ENCODE results near the gene LCN15.
"Not testable (repeated sequence)": the region's sequence is repeated elsewhere in the genome, so short reads cannot be mapped to it uniquely, and the experiment has no call there.

The LCN15 gene

DNA sequence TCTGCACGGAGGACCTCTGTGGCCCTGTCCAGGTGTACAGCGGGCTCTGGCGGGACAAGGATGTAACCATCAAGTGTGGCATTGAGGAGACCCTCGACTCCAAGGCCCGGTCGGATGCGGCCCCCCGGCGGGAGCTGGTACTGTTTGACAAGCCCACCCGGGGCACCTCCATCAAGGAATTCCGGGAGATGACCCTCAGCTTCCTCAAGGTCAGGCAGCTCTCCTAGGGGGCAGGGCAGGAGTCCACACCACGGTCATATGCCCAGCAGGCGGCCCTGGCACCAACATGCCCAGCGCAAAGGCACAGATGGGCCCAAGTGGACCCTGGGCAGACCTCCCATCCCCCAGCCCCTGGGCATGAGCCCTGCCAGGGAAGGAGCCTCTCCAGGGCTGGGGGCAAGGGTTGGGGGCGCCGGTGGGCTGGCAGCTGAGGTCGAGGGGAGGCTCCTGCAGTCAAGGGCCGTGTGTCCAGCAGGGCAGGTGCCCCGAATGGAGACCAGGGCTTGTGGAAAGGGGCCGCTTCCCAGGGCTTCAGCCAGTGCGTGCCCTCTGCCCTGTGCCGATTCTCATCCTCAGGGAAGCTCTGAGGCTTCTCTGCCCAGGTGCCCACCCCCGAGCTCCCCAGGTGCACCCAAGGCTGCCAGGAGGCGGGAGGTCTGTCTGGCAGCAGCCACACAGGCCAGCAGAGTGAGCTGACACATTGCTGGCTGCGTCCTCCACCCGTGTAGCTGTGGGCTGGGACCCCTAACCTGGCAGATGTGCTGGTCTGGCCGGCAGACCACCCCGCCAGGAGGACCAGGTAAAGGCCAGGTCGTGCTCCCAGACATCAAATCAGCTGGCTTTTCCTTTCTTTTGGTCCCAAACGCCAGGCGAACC is 42.0 kb downstream of the LCN15 start:
- DNase-seq (ENCODE audit: low read depth in 2 of 2): no peak

DNA sequence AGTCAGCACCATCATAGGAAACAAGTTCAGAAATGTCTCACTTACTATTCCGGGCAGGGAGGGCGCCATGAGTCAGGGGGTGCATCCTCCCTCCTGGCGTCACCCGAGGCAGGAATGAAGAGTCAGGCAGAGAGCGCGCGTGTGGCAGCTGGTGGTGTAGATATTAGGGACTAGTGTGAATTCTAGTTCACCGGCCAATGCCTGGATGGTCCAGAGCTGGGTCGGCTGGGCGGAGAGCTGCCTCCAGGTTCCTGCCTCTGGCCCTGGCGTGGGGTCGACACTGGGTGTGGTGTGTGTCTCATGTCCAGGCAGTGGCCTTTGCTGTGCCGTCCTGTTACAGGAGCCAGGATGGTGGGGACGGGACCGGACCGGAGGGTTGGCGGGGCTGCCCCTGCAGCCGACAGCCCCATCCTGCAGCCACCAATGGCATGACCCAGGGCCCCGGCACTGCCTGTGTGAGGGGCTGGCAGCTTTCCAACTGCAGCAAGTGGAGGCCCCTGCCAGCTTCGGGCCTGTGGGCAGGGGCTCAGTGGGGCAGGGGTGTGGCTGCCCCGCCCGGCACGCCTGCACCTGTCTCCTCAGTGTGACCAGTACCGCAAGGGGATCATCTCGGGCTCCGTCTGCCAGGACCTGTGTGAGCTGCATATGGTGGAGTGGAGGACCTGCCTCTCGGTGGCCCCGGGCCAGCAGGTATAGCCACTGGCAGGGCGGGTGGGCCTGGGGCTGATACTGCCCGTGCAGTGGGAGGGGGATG is 42.8 kb downstream of the LCN15 start:
- DNase-seq (ENCODE audit: low read depth in 2 of 2): no peak

DNA sequence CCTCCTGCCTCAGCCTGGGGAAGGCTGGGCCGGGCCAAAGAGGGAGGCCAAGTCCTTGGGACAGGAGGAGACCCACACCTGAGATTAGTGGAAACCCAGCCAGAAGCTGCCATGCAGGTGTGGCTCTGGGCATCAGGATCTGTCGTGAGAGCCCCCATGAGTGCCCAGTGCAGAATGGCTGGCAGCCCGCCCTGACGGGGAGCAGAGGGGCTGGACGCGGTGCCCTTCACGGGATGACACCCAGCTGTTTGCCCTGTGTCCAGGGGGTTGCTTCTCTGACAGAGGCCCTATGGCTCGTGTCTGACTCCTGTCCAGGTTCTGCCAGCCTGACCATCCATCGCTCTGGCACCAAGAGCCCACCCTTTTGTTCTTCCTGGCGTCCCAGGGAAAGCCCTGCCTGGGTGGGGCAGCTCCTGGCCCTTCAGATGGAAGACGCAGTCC is 43.4 kb downstream of the LCN15 start:
- no peak for DNase-seq (ENCODE audit: low read depth in 2 of 2)

DNA sequence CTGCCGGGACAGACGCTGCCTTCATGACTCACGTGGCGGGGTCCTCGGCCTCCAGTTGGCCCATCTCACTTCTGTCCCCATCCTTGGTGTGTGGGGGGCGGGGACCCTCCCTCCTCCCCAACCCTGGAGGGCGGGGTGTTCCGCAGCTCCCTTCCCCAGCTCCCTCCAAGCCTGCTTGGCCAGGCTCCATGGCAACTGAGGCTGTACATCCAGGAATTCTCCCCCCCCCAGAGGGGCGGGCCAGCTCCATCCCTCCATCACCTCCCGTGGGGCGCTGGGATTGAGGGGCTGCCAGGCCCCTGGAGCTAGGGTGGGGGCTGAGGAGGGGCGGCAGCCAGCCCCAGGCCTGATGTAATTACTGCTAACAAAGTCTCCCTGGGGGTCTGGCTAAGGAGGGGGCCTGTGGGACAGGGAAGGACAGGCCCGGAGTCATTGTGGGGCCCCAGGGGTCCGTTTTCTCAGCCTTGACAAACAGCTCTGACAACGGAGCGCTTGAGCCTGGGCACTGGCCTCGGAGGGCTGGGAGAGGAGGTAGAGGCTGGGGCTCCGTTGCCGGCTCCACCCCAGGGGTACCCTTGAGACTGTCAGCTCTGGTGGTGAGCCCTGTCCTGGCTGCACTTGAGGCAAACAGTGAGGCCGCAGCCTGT is 43.9 kb downstream of the LCN15 start:
- no peak for DNase-seq (ENCODE audit: low read depth in 2 of 2)

DNA sequence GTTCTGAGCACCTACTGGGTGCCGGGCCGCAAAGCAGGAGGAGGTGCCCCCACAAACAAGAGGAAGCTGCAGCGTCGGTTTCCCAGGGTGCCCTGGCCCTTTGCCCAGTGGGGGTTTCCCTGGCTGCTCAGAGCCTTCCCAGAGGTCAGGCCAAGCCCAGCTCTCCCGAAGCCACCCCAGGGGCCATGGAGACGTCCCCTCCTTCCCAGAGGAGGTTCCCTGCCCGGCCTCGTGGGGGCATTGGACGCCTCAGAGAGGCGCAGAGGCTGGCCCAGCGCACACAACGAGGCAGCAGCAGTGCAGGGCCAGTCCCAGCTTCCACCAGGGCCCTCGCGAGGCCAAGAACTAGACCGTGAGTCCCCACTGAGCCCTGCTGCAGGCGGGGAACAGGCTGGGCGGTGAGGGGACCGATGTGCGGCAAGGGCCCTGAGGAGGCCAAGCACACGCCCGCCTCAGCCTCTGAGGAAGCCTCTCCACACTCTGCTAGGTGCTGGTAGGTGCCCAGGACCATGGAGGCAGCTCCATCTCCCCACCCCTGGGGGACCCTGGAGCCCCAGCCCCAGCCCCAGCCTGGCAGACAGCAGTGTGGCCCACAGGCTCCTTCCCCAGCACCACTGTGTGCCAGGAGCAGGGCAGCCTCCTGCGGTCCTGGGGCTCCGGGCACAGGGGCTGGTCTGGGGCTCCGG is 45.0 kb downstream of the LCN15 start:
- DNase-seq (ENCODE audit: low read depth in 2 of 2): no peak

DNA sequence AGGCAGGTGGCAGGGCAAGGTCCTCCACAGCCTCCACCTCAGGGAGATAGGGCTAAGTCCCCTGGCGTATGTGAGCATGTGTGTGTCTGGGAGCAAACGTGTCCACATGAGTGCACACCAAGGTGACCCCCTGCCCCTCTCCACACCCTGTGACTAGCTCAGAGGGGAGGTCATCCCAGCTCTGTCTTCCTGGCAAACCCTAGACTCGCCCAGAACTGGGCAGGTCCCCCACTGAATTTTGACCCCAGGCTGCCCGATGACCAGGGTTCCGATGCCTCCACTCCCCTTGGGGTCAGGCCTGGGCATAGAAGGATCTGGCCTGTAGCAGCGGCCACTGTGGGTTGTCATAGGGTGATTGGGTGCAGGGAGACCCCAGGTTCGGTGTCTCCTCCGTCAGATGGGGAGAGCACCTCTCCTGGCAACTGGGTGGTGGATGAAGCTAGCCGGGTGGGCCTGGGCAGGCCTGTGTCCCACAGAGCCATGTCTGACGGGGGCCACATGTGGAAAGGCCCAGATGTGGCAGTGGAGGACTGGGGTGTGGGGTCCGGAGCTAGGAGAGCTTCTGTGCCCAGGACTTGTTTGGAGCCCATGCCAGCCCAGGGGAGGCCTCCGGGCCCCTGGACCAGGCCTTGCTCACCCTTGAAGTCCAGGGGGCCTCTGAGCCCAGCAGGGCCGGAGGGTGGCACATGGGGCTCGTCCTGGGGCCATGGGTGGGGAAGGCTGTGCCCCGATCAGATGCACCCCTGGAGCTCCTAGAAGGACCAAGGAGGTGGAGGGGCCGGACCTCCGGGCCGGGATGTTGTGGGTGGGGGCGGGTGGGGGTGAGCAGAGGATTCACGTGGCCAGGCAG is 45.7 kb downstream of the LCN15 start:
- DNase-seq (ENCODE audit: low read depth in 2 of 2): no peak

DNA sequence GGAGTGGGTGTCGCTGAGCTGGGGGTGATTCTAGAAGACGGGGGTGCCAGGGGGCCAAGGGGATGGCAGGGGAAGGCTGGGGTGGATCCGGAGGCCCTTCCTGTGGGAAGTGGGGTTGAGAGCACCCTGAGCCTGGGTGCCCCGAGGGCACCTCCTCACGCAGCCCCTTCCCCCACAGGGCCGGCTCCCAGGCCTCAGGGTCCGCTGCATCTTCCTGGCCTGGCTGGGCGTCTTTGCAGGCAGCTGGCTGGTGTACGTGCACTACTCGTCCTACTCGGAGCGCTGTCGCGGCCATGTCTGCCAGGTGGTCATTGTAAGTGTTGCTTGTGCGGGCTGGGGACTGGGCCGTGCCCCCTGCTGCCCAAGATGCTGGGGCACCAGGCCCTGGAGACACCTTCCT is 46.9 kb downstream of the LCN15 start:
- no peak for DNase-seq (ENCODE audit: low read depth in 2 of 2)

DNA sequence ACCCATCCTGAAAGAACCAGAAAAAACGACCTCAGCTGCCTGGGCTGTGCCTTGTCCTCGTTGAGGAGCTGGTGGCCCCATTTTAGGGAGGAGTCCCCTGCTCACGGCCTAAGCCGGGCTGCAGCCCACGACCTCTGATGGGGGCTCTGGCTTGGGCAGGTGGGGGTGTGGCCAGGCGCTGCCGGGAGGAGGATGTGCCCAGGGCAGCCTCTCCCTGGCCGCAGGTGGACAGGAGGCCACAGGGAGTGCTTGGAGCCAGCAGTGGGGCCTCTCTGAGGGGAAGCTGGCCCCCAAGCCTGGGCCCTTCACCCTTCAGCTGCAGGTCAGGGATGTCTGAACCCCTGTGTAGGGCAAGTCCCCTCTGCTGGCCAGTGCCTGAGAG is 49.4 kb downstream of the LCN15 start:
- DNase-seq (ENCODE audit: low read depth in 2 of 2): no peak

DNA sequence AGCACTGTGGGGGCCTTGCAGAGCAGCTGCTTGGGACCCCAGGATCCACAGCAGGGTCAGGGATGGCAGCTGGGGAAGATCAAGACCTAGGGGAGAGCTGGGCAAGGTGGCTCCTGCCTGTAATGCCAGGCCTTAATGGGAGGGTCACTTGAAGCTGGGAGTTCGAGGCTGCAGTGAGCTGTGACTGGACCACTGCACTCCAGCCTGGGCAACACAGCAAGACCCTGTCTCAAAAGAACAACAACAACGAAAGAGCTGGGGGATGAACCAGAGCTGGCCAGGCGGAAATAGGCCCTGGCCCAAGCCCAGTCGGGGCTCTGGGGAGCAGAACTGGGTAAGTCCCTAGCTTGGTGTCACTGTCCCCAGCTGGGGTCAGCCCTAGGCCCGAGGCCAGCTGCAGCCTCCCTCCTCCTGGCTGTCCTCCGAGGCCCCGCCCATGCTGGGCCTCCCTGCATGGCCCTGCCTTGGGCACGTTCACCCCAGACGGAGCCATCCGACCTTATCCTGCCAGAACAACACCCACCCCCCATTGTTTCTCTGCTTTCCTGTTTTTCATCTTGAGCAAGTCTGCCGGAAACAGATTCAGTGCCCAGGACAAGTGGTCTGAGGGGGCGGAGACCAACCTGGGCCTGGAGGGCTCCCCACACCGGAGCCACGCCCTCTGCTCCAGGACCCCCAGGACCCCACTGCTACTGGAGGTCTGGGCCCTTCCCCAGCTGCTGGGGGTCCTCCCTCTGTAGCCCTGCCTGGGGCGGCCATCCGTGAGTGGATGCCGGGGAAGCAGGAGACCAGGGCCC is 50.0 kb downstream of the LCN15 start:
- no peak for DNase-seq (ENCODE audit: low read depth in 2 of 2)

DNA sequence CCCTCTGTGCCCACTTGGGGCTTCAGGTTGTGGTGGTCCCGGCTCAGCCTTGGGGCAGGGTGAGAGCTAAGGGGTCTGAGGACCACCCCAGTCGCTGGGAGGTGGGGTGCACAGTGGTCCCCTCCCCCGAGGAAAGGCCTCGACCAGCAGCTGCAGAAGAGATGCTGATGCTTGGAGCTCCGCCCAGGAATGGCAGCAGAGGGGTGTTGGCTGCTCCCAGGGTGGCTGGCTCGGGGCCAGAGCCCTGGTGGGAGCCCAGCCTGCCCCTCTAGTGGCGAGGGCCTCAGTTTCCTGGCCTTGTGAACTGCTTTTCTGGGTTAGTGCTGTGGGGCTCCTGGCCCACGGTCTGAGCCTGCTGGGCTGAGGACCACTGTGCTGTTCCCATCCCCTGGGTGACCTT is 50.8 kb downstream of the LCN15 start:
- no peak for DNase-seq (ENCODE audit: low read depth in 2 of 2)

DNA sequence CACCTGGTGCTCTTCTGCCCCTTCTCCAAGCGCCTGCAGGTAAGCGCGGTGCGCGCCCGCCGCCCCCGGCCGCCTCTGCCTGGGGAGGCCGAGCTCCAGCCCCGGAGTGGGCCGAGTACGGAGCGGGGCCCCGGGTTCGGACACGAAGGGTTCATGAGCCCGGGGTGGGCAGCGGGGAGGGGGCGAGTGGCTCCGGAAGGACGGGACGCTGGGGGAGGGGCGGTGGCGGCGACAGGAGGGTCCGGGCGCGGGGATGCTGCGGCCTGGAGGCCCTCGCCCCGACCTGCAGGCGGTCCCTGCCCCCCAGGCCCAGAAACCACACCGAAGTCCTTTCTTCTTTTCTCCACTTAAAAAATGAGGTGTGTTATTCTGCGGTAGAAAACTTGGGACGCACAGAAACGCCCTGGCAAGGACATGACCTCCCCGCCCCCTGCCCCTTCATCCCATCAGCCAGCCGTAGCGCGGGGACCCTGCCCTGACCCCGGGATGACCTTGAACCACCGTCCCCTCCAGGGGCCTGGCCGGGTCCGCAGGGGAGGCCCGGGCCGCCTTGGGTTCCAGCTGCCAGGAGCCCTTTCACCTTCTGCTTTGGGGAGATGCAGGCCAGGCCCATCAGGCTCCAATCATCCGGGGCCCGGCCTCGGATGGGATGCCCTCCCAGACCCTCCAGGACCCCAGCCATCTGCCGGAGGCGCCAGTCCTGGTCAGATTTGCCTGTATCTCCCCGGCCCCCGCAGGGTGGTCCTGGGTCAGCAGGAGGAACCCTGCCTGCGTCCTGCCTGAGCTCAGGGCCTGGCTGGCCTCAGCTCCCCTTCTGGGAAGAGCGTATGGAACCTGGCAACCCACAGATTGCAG is 51.4 kb downstream of the LCN15 start:
- DNase-seq (ENCODE audit: low read depth in 2 of 2): no peak

DNA sequence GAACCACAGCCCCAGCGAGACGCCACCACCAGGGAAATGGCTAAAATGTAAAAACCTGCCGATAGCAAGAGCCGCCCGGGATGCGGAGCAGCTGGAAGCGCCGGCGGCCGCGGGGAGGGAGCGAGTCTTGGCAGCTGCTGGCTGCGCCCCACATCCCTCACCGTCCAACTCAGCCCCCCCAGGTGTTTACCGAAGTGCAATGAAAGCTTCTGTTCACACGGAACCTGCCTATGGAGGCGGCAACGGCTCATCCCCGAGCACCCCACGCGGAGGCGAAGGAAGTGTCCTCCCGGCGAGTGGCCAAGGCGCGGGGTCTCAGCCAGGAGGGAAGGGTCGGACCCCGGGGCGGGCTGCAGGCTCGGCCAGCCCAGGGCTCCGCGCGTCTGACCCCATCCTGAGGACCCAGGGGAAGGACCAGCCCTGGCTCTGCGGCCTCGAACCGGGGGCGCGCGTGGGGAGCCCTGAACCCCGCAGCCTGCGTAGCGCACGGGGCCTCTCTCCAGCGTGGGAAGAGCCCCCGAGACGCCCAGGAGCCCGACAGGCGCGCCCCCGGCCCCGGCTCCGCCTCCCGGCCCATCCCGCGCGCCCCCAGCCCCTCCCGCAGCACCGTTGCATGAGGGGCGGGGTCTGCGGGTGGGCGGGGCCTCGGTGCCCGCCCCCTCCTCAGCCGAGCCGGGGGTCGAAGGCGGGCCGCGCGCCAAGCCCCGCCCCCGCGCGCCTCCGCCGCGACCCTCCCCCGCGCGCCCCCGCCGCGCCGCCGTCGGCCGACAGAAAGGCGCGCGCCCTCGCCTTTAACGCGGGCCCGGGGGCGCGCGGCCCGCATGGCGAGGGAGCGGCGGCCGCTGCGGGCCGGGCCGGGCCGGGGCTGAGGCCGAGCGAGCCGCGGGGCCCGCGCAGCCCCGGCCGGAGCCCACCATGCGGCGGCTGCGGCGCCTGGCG is 52.3 kb downstream of the LCN15 start, which contains the start of gene DIPK1B:
Gene DIPK1B (plus strand): TSS at position 822 of the 939 bp plus-strand sequence. CDS start 94 bp downstream, at position 916.
- no peak for DNase-seq (ENCODE audit: low read depth in 2 of 2)

DNA sequence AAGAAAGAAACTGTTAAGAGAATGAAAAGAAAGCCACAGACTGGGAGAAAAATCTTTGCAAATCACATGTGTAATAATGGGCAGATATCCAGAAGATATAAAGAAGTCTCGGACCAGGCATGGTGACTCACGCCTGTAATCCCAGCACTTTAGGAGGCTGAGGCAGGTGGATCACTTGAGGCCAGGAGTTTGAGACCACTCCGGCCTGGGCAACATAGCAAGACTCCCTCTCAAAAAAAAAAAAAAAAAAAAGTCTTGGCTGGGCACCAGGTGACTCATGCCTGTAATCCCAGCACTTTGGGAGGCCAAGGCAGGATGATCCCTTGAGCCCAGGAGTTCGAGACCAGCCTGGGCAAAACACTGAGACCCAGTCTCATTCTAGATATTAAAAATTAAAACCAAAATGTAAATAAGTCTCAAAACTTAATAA is 53.1 kb downstream of the LCN15 start:
- not testable (repeated sequence) for DNase-seq (ENCODE audit: low read depth in 2 of 2)

DNA sequence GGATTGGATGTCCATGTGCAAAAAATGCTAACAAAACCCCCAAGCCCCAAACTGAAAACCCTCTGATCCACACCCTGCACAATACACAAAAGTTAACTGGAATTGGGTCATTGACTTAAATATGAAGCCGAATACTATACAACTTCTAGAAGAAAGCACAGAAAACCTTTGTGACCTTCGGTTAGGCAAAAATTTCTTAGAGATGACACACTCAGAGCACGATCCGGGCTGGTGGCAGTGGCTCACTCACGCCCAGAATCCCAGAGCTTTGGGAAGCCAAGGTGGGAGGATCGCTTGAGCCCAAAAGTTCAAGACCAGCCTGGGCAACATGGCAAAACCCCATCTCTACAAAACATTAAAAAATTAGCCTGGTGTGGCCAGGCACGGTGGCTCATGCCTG is 53.8 kb downstream of the LCN15 start:
- DNase-seq (ENCODE audit: low read depth in 2 of 2): no peak
